IPS DF 4.7 (cell line): ENCODE results near the gene PMM1.

Source experiments
- DNase-seq: peaks from one replicate; pipeline ENCODE4 v3.0.0-alpha.2; 2013; ENCODE audit warnings: low spot score; ENCODE audit errors: extremely low read depth

Gene PMM1

GRCh38 chr22:41538583-41538982, 51.1 kb downstream of the PMM1 start:
- no peak for DNase-seq

- DNase-seq = no peak
These were observed 52.4 kb downstream of the PMM1 start for GRCh38 chr22:41537203-41537602.

GRCh38 chr22:41535244-41535643, 54.4 kb downstream of the PMM1 start:
- no peak for DNase-seq

- no peak for DNase-seq
These were observed 55.4 kb downstream of the PMM1 start for GRCh38 chr22:41534219-41534618.

- DNase-seq = no peak
These were observed 56.5 kb downstream of the PMM1 start for GRCh38 chr22:41532908-41533825.

- DNase-seq = no peak
These were observed 57.7 kb downstream of the PMM1 start for GRCh38 chr22:41531715-41532477.

GRCh38 chr22:41530890-41531714, 58.5 kb downstream of the PMM1 start:
- DNase-seq = no peak

- no peak for DNase-seq
These were observed 60.6 kb downstream of the PMM1 start for GRCh38 chr22:41528938-41529561.

- no peak for DNase-seq
These were observed 61.4 kb downstream of the PMM1 start for GRCh38 chr22:41528132-41528766.
